Endothelial cell of hepatic sinusoid (primary cell): ENCODE data around the gene BEAN1.

Source experiments
- in situ Hi-C: cut with HindIII; loops from 2 replicates; pipeline ENCODE4 v1.10.0; 2017; ENCODE audit warnings: low sequenced_read_pairs

The BEAN1 gene

DNA sequence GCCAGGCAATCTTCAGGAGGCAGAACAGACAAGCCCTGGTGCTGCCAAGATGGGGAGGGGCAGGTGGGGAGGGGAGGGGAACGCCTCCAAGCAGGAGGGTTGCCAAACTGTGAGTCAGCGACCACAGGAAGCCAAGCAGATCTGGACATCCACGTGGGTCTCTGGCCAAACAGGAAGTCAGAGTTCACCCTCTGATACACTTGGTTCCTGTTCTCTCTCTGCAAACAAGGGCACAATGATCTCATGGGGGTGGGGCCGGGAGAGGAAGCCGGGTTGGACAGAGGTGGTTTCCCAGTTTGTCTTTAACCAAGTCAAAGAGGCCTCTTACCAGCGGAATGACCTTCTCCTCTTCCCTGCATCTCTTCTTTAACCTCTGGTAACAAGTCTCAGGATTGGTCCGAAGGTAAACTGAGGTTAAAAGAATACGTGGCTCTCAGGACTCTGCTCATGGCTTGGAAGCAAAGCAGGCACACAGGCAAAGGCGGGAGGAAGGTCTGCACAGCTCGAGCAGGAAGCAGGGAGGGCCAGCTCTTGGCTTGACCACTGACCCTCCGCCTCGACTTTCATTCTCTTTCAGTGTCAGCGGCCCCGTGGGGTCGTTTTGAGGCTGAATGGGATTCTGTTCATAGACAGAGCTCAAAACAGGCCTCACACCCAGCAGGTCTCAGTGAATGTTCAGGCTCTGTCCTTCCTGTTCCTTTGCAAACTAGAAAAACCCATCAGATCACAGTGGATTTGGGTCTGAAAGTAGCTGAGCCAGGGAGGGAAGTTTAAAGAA, 89.9 kb downstream of the BEAN1 start:
- in situ Hi-C loops = no loop called here

DNA sequence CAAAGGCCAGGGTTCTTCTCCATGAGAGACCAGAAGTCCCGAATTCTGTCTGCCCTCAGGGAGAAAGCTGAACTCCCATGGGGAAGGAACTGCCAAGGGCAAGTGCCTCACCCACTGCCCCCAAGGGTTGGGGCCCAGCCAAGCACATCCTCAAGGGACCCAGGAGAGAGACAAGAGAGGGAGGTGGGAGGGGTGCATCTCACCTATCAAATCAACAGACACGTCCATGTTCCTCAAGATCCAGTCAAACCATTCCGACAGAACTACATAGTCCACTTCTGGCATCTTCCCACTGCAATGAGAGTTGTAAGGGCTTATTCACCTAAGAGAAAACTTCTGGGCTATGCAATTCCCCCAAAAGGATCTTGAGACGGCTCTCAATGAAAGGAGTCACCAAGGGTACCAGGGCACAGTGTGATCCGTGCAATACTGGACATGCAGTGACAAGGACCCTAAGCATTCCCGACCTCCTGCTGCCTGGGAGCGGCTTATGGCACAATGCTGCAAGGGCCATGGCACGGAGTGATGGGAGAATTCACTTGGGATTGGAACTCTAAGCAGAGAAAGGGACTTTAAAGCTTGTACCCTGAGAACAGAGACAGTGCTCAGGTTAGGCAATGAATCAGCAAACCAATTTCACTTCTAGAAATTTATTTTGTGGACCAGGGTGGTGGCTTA, 90.6 kb downstream of the BEAN1 start:
- in situ Hi-C loops = no loop called here

GRCh38 chr16:66519482-66520373, 92.6 kb downstream of the BEAN1 start:
- in situ Hi-C loops = loop anchor here (5.0 kb wide), 1 partner anchor 102 kb away; no protein-coding TSS in a partner anchor

- in situ Hi-C loops = loop anchor here (5.0 kb wide), 1 partner anchor 103 kb away; no protein-coding TSS in a partner anchor
Measured at GRCh38 chr16:66520406-66521170, 93.5 kb downstream of the BEAN1 start.

DNA sequence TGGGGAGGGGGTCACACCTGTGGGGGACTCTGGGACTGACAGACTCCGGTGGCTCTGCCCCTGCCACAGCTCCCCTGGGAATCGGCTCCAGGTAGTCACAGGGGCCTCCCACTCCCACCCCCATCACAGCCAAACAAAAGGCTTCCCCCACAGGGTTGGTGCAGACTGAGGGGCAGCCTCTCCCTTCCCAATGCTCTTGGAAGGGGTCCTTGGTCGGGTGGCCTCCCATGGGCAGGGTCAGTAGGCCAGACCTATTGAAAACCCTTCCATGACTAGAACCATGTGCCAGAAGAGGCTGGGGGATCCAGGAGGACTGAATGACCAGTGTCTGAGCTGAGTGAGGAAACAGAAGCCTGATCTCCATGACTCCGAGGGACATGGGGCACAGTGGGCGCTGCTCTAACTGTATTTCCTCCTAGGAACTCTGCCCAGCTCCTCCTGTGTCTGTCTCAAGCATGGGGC, 94.2 kb downstream of the BEAN1 start:
- in situ Hi-C loops = loop anchor here (5.0 kb wide), 1 partner anchor 104 kb away; no protein-coding TSS in a partner anchor

- in situ Hi-C loops = loop anchor here (5.0 kb wide), 1 partner anchor 105 kb away; no protein-coding TSS in a partner anchor
Measured at GRCh38 chr16:66521951-66522771, 95.1 kb downstream of the BEAN1 start.

GRCh38 chr16:66522816-66523590, 95.9 kb downstream of the BEAN1 start:
- in situ Hi-C loops = loop anchor here (5.0 kb wide), 1 partner anchor 106 kb away; no protein-coding TSS in a partner anchor

DNA sequence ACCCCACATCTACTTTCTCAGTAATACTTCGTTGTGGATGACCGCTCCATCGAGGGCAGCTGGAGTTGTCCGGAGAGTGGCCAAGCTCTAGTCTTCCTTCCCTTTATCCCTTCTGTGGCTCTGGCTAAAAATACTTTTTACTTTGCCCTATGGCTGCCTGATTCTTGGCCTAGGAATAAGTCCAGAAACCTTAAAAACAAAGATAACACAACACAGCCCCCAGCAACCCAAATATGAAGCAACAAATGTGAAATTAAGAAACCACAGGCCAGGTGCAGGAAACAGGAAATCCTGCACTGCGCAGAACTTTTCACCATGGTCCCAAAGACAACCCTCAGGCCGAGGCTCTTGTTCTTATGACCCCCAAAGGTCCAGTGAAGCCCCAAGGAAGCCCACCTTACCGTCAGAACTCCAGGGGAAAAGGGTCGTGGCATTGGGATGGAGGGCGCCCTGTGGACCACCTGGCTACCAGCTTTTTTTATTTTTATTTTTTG, 96.8 kb downstream of the BEAN1 start:
- in situ Hi-C loops = loop anchor here (5.0 kb wide), 1 partner anchor 107 kb away; no protein-coding TSS in a partner anchor

DNA sequence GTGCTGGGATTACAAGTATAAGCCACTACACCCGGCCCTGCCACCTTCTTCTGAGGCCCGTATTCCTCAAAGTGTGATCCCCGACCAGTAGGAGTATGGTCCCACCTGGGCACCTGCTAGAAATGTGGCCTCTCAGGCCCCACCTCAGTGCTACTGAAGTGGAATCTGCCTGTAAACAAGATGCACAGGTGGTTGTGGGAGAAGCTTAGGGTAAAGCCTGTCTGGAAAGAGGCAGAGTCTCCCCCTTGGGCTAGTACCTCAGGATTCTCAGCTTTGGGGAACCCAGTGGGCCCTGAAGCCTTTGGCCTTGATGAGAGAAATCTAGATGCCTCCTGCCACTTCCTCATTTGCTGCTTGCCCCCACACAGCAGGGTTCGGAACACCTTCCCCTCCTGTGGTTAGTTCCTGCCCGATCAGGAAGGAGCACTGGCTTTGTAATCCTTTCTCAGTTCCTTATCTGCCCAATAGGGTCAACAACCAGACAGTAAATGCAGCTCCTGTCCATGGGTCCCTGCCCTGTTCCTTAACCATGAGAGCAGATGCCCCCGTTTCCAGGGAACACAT, 97.6 kb downstream of the BEAN1 start:
- in situ Hi-C loops = loop anchor here (5.0 kb wide), 1 partner anchor 107 kb away; no protein-coding TSS in a partner anchor

- in situ Hi-C loops = no loop called here
Measured at GRCh38 chr16:66525396-66526180, 98.5 kb downstream of the BEAN1 start.

GRCh38 chr16:66528294-66528693, 101.2 kb downstream of the BEAN1 start:
- in situ Hi-C loops = no loop called here

DNA sequence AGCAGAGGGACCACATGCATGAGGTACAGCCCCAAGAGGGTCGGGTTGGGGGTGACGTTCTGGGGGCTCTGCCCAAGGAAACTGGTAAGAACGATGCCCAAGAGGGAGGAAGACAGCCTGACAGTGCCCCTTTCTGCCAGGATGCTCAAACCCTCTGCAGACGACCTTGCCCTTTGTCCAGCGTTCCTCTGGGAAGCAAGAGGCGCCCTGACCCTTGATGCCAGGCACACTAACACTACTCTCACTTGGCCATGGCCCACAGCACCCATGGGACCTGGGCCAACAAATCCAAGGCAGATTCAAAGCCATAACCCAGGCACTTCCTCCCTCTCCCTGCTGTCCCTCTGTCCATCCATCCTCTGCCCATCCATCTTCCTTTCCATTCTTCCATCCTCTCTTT, 102.4 kb downstream of the BEAN1 start:
- in situ Hi-C loops = no loop called here
